Sigmoid colon (tissue), 7 donors: Measurements from ENCODE around the gene TIRAP. TPM values are rescaled to one million over a fixed set of nuclear protein-coding genes. Genes with fewer than 3 reads are reported as not detected.

ENCODE experiments used
- DNase-seq: peaks from one replicate; pipeline ENCODE4 v3.0.0-alpha.2; 2019
- H3K27ac ChIP-seq, 4 donors: fragments of 200-600 bp; sonication (generic); one replicate each; pipeline ENCODE4 v1.5.1; 2016 to 2019; ENCODE audit warnings: mild to moderate bottlenecking in 1 of 4
- H3K27me3 ChIP-seq, 3 donors: fragments of 200-600 bp; sonication (generic); one replicate each; pipeline ENCODE4 v1.5.1; 2019; ENCODE audit warnings: mild to moderate bottlenecking in 1 of 3
- H3K36me3 ChIP-seq, 4 donors: fragments of 200-600 bp; sonication (generic); one replicate each; pipeline ENCODE4 v1.5.1; 2016 to 2019
- H3K4me1 ChIP-seq, 4 donors: fragments of 200-600 bp; sonication (generic); one replicate each; pipeline ENCODE4 v1.5.1; 2017 to 2019
- H3K4me3 ChIP-seq, 4 donors: fragments of 200-600 bp; sonication (generic); one replicate each; pipeline ENCODE4 v1.5.1; 2017 to 2019; ENCODE audit warnings: mild to moderate bottlenecking in 2 of 4, moderate library complexity in 1 of 4
- H3K9me3 ChIP-seq, 4 donors: fragments of 200-600 bp in 3 of 4; sonication (generic) in 3 of 4; one replicate each; pipeline versions ENCODE4 v1.5.1 to v1.6.1; 2013 to 2019
- EP300 ChIP-seq, 4 donors: sonication (generic); formaldehyde crosslinking; IDR thresholded peaks; one replicate each; pipeline ENCODE4 v1.6.1; 2017; ENCODE audit warnings: antibody characterized with exemption in 4 of 4
- POLR2A ChIP-seq, 2 donors: fragments of 450-650 bp; IDR thresholded peaks; one replicate each; pipeline ENCODE4 v1.6.1; 2016; ENCODE audit warnings: antibody characterized with exemption in 2 of 2, mild to moderate bottlenecking in 2 of 2, moderate library complexity in 2 of 2
- POLR2AphosphoS5 ChIP-seq, 4 donors: sonication (generic); formaldehyde crosslinking; IDR thresholded peaks; one replicate each; pipeline ENCODE4 v1.6.1; 2017; ENCODE audit warnings: antibody characterized with exemption in 4 of 4
- WGBS, 2 donors: extraction: QIAGEN DNeasy Blood & Tissue Kit; methylation state at CpG; one replicate each; pipeline ENCODE4 v1.1.7; 2013; 5-methylcytosine and 5-hydroxymethylcytosine counted together
- intact Hi-C: fragments of 100-400 bp; cut with DNase I; formaldehyde crosslinking; loops from one replicate; pipeline ENCODE4 v1.15.1; 2023
- polyA plus RNA-seq, 3 donors: library from polyadenylated mRNA; stranded (reverse); fragments of 200-250 nt; gene quantifications; one replicate each; pipeline ENCODE4 v1.2.3, GENCODE V29; 2013
- total RNA-seq, 4 donors: library from RNA; depleted of rRNA; stranded (reverse); fragments of >200 nt; gene quantifications; one replicate each; pipeline ENCODE4 v1.1.0, GENCODE V29; 2016
- TF ChIP-seq, protein P1 (sequence below), 4 experiments: fragments of 450-650 bp in 3 of 4; fragments of 200-600 bp in 1 of 4; IDR thresholded peaks; one replicate each; pipeline ENCODE4 v1.5.1; 2016 to 2019; ENCODE audit warnings: antibody characterized with exemption in 4 of 4, mild to moderate bottlenecking in 3 of 4, moderate library complexity in 2 of 4
- donor health status: healthy with polysubstance abuse.
- donor health status: Bipolar disorder and iron deficiency.
- donor health status: healthy.

Gene TIRAP
- total and polyA plus RNA-seq, 7 donors, result 4.2 to 11.5 (median 9.3) TPM

DNA sequence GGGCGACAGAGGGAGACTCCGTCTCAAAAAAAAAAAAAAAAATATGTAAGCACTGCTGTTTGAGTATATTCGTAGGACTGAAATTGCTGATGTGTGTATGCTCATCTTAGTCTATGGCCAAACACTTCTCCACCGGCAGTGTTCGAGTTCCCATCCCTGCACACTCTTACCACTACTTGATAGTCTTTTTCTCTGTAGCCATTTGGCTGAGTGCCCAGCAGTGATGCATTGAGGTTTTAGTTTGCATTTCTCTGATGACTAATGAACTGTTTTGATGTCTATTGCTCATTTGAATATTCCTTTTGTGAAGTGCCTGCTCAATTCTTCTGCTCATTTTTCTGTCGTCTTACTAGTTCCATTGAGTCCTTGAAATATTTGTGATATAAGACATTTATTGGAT, 1.9 kb downstream of the TIRAP start:
- TF ChIP-seq, protein P1, sequence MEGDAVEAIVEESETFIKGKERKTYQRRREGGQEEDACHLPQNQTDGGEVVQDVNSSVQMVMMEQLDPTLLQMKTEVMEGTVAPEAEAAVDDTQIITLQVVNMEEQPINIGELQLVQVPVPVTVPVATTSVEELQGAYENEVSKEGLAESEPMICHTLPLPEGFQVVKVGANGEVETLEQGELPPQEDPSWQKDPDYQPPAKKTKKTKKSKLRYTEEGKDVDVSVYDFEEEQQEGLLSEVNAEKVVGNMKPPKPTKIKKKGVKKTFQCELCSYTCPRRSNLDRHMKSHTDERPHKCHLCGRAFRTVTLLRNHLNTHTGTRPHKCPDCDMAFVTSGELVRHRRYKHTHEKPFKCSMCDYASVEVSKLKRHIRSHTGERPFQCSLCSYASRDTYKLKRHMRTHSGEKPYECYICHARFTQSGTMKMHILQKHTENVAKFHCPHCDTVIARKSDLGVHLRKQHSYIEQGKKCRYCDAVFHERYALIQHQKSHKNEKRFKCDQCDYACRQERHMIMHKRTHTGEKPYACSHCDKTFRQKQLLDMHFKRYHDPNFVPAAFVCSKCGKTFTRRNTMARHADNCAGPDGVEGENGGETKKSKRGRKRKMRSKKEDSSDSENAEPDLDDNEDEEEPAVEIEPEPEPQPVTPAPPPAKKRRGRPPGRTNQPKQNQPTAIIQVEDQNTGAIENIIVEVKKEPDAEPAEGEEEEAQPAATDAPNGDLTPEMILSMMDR (IDR thresholded peaks at IDR 0.05), result no peak
- TF ChIP-seq POLR2AphosphoS5 (IDR thresholded peaks at IDR 0.05), result no peak
- 61 to 74% methylated on average over 6 of the region's 6 CpGs for WGBS, 2 donors
- intact Hi-C loops, result no loop called here
- Histone ChIP-seq H3K36me3 (peaks cover 0 to 29% (median 2%) of the 10 kb centered on the region in 4 donors), H3K4me1 (peaks cover 0 to 29% (median 17%) of the 10 kb centered on the region in 4 donors), H3K4me3 (no peak overlapping the region), H3K27me3 (no peaks in the 10 kb centered on the region), H3K9me3 (no peaks in the 10 kb centered on the region), H3K27ac (no peak overlapping the region)
- DNase-seq, result peak; percentile 78

GRCh38 chr11:126288237-126288636, 5.3 kb downstream of the TIRAP start:
- Histone ChIP-seq H3K4me3 (no peak overlapping the region), H3K27ac (no peak overlapping the region), H3K9me3 (no peaks in the 10 kb centered on the region), H3K27me3 (no peaks in the 10 kb centered on the region), H3K4me1 (peaks cover 0 to 17% (median 10%) of the 10 kb centered on the region in 4 donors), H3K36me3 (peaks cover 10 to 61% (median 23%) of the 10 kb centered on the region in 4 donors)
- TF ChIP-seq POLR2A (IDR thresholded peaks at IDR 0.05), result no peak
- TF ChIP-seq, protein P1 (IDR thresholded peaks at IDR 0.05), result no peak
- TF ChIP-seq EP300 (IDR thresholded peaks at IDR 0.05), result no peak
- no peak for TF ChIP-seq POLR2AphosphoS5 (IDR thresholded peaks at IDR 0.05)
- no peak for DNase-seq
- WGBS, 2 donors, result 89 to 92% methylated on average over 6 of the region's 6 CpGs
- intact Hi-C loops, result no loop called here

DNA sequence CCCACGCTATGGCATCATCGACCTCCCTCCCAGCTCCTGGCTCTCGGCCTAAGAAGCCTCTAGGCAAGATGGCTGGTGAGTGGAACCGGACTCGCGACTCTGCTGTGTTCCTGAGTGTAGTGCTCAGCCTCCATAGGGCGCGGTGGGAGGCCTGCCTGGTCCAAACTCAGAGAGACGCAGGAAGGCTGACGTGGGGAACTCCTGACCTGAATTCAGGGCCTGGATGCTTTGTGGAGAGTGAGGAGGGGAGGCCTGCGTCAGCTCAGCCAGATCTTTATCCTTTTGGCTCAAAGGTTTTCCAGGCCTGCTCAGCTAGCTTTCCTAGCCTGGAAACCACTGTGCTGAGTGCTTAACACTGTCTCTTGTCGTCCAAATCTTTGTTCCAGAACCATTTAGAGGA, 8.0 kb downstream of the TIRAP start:
- peaks cover 16 to 85% (median 28%) of the 10 kb centered on the region in 4 donors for H3K36me3 ChIP-seq
- DNase-seq, result no peak

DNA sequence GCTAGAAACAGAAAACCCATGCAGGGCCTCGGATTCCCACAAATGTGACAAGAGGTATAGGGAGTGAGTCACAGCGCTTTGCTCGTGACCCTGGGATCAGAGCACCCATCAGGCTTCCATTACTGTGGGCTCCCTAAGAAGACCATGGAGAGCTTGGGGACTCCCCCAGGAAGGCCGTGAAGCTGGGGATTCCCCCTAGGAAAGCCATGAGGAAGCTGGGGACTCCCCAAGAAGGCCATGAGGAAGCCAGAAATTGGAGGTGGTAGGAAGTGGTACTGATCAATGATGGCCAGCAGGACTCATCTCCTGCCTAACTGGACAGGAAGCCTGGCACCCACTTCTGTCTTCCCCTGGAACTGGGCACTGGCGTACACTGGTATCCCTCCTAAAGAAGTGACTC, 10.8 kb downstream of the TIRAP start:
- Histone ChIP-seq H3K36me3 (peaks cover 16 to 79% (median 27%) of the 10 kb centered on the region in 4 donors), H3K27ac (no peak overlapping the region), H3K4me1 (no peaks in the 10 kb centered on the region), H3K27me3 (no peaks in the 10 kb centered on the region), H3K9me3 (no peaks in the 10 kb centered on the region), H3K4me3 (no peak overlapping the region)
- 83 to 86% methylated on average over 5 of the region's 5 CpGs for WGBS, 2 donors
- no peak for DNase-seq
- TF ChIP-seq, protein P1 (IDR thresholded peaks at IDR 0.05), result no peak
- TF ChIP-seq EP300 (IDR thresholded peaks at IDR 0.05) (no peak), POLR2AphosphoS5 (IDR thresholded peaks at IDR 0.05) (no peak), POLR2A (IDR thresholded peaks at IDR 0.05) (no peak)
- intact Hi-C loops, result no loop called here

More for the DNA sequence above, 8.0 kb downstream of the TIRAP start:
- Histone ChIP-seq H3K4me1 (no peaks in the 10 kb centered on the region), H3K9me3 (no peaks in the 10 kb centered on the region), H3K27me3 (no peaks in the 10 kb centered on the region), H3K4me3 (no peak overlapping the region), H3K27ac (peak overlapping the region in 2 of 4 donors; percentile 3 to 25)
- intact Hi-C loops, result no loop called here
- WGBS, 2 donors, result 90 to 93% methylated on average over 12 of the region's 12 CpGs
- no peak for TF ChIP-seq POLR2AphosphoS5 (IDR thresholded peaks at IDR 0.05)

DNA sequence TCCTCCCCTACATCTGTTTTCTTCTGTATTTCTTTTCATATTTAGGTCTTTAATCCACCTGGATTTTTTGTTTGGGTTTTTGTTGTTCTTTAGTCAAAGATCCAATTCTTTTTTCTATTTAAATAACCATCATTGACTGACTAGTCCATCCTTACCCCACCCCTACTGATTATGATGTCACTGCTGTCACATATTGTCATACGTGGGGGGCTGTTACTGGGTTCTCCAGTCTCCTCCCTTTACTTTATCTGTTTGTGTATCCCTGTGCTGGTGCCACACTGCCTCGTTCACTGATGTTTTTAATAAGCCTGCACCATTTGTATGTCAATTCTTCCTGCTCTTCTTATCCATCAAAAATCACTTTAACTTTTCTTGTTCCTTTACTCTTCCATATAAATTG, 14.1 kb downstream of the TIRAP start:
- TF ChIP-seq EP300 (IDR thresholded peaks at IDR 0.05), result no peak
- TF ChIP-seq, protein P1 (IDR thresholded peaks at IDR 0.05), result no peak
- Histone ChIP-seq H3K27me3 (no peaks in the 10 kb centered on the region), H3K4me3 (no peak overlapping the region), H3K9me3 (no peaks in the 10 kb centered on the region), H3K36me3 (peaks cover 15 to 63% (median 16%) of the 10 kb centered on the region in 4 donors), H3K27ac (no peak overlapping the region), H3K4me1 (no peaks in the 10 kb centered on the region)
- 57 to 78% methylated on average over 2 of the region's 2 CpGs for WGBS, 2 donors
- DNase-seq, result no peak
- intact Hi-C loops, result no loop called here
